LNCAP (cell line): ENCODE measurements around the gene SPATA31A1.
"Not testable (repeated sequence)": the region's sequence is repeated elsewhere in the genome, so short reads cannot be mapped to it uniquely, and the experiment has no call there.

Source experiments
- CTCF ChIP-seq: fragments of 450-650 bp; IDR thresholded peaks from 2 replicates; pipeline ENCODE4 v1.5.1; 2017; ENCODE audit warnings: mild to moderate bottlenecking

Gene SPATA31A1

GRCh38 chr9:39355369-39355768 is at the start of gene SPATA31A1:
Gene SPATA31A1, plus strand, starts transcription at chr9:39355669. Its CDS starts 62 bp downstream, at chr9:39355731.
- TF ChIP-seq CTCF = not testable (repeated sequence)
